ENCODE data around the gene IFNB1.

IFNB1 gene

GRCh38 chr9:21070171-21070571 is 7.6 kb downstream of the IFNB1 start:
- DNase-seq (ENCODE audit: low spot score): peak; percentile 29

GRCh38 chr9:21060919-21061561 is 16.7 kb downstream of the IFNB1 start:
- DNase-seq (ENCODE audit: low spot score): no peak

GRCh38 chr9:21056931-21057330 is 20.8 kb downstream of the IFNB1 start:
- no peak for DNase-seq (ENCODE audit: low spot score)

- no peak for DNase-seq (ENCODE audit: low spot score)
These were observed 23.9 kb downstream of the IFNB1 start for GRCh38 chr9:21053851-21054250.

GRCh38 chr9:21047281-21047691 is 30.5 kb downstream of the IFNB1 start:
- no peak for DNase-seq (ENCODE audit: low spot score)

GRCh38 chr9:21043841-21044240 is 33.9 kb downstream of the IFNB1 start:
- no peak for DNase-seq (ENCODE audit: low spot score)

- DNase-seq (ENCODE audit: low spot score): no peak
These were observed 35.3 kb downstream of the IFNB1 start for GRCh38 chr9:21042466-21042865.

- DNase-seq (ENCODE audit: low spot score): no peak
These were observed 38.4 kb downstream of the IFNB1 start for GRCh38 chr9:21039302-21039701.

- DNase-seq (ENCODE audit: low spot score): no peak
These were observed 40.5 kb downstream of the IFNB1 start for GRCh38 chr9:21037278-21037677.

- DNase-seq (ENCODE audit: low spot score): peak; percentile 5
These were observed 45.9 kb downstream of the IFNB1 start for GRCh38 chr9:21031808-21032183.

- peak; percentile 35 for DNase-seq (ENCODE audit: low spot score)
These were observed 46.5 kb downstream of the IFNB1 start, which contains the start of gene HACD4 for GRCh38 chr9:21031091-21031807. Gene HACD4 (minus strand): TSS chr9:21031640. CDS start chr9:21031590, 50 bp downstream.

GRCh38 chr9:21030389-21031035 is 47.2 kb downstream of the IFNB1 start:
- DNase-seq (ENCODE audit: low spot score): peak; percentile 40

GRCh38 chr9:21029661-21030060 is 48.1 kb downstream of the IFNB1 start:
- no peak for DNase-seq (ENCODE audit: low spot score)

- no peak for DNase-seq (ENCODE audit: low spot score)
These were observed 49.3 kb downstream of the IFNB1 start for GRCh38 chr9:21028466-21028865.

GRCh38 chr9:21027295-21027694 is 50.4 kb downstream of the IFNB1 start:
- DNase-seq (ENCODE audit: low spot score): no peak
